Kidney (tissue), 14 donors: ENCODE results near the gene ZNRF3. TPM values are rescaled to one million over a fixed set of nuclear protein-coding genes. Genes with fewer than 3 reads are reported as not detected.

ENCODE experiments used
- DNase-seq, 5 donors: peaks; one replicate each; pipeline ENCODE4 v3.0.0-alpha.2; 2013 to 2020
- FAIRE-seq: peaks from 2 replicates; lab custom pipeline; 2012; peaks lifted over from hg19 to GRCh38; lab: Jason Lieb, UNC
- H3K27ac ChIP-seq, 2 donors: one replicate each; pipeline ENCODE4 v1.7.0; 2013; ENCODE audit warnings: low read depth in 2 of 2, low read length in 2 of 2, inconsistent platforms in 1 of 2
- H3K27me3 ChIP-seq: one replicate; pipeline ENCODE4 v1.7.1; 2013; ENCODE audit warnings: low read length, inconsistent platforms; ENCODE audit not compliant: control insufficient read depth, insufficient read depth
- H3K36me3 ChIP-seq, 3 donors: one replicate each; pipeline versions ENCODE4 v1.7.0 to v1.7.1; 2013; ENCODE audit warnings: low read length in 3 of 3, control low read depth in 1 of 3, inconsistent platforms in 1 of 3; ENCODE audit not compliant: insufficient read depth in 3 of 3, control insufficient read depth in 2 of 3
- H3K4me1 ChIP-seq, 3 donors: one replicate each; pipeline versions ENCODE4 v1.7.0 to v1.7.1; 2013; ENCODE audit warnings: low read length in 3 of 3, inconsistent platforms in 1 of 3, low read depth in 1 of 3; ENCODE audit not compliant: control insufficient read depth in 2 of 3, insufficient read depth in 2 of 3
- H3K4me3 ChIP-seq, 3 donors: one replicate each; pipeline versions ENCODE4 v1.7.0 to v1.8.1; 2013; ENCODE audit warnings: low read length in 3 of 3, control low read depth in 1 of 3, inconsistent platforms in 1 of 3
- H3K9ac ChIP-seq, 3 donors: one replicate each; pipeline versions ENCODE4 v1.7.0 to v1.7.1; 2013; ENCODE audit warnings: low read length in 3 of 3, control low read depth in 1 of 3, inconsistent platforms in 1 of 3
- H3K9me3 ChIP-seq, 3 donors: one replicate each; pipeline versions ENCODE4 v1.7.0 to v1.7.1; 2013; ENCODE audit warnings: low read length in 3 of 3, control low read depth in 1 of 3, inconsistent platforms in 1 of 3; ENCODE audit not compliant: control insufficient read depth in 2 of 3, insufficient read depth in 1 of 3
- intact Hi-C: fragments of 100-400 bp; cut with DNase I; formaldehyde crosslinking; loops from one replicate; pipeline ENCODE4 v1.11.1; 2022
- polyA plus RNA-seq: library from polyadenylated mRNA; stranded (reverse); fragments of 350-450 nt; fragmentation: Illumina TruSeq; extraction: RNeasy Lipid Tissue Mini Kit (QIAGEN cat#74804); gene quantifications from one replicate; pipeline ENCODE4 v1.2.3, GENCODE V29; 2014; ENCODE audit warnings: low read depth, low replicate concordance; ENCODE audit not compliant: insufficient read depth
- total RNA-seq: library from RNA; stranded (reverse); fragmentation: NEBNext Ultra II Directional; extraction: Animal tissue kit (Norgen Biotek cat#: 25700); gene quantifications from one replicate; pipeline ENCODE4 v1.2.1, GENCODE V29; 2021
- TF ChIP-seq, protein P1 (sequence below): IDR thresholded peaks from 3 replicates; pipeline ENCODE4 v1.5.1; 2012; ENCODE audit warnings: mild to moderate bottlenecking, moderate library complexity, borderline replicate concordance; ENCODE audit not compliant: insufficient read depth; ENCODE audit errors: extremely low read depth
- donor health status: control.
- donor health status: control.
- donor health status: control.
- donor health status: control.
- donor health status: control.
- donor health status: DM: yes; HTN: yes; CAD: no.
- donor health status: Normal renal cell carcinoma (clear cell type).

The ZNRF3 gene
- total and polyA plus RNA-seq, 2 donors from 2014 or later: 6.8 to 24.4 TPM

DNA sequence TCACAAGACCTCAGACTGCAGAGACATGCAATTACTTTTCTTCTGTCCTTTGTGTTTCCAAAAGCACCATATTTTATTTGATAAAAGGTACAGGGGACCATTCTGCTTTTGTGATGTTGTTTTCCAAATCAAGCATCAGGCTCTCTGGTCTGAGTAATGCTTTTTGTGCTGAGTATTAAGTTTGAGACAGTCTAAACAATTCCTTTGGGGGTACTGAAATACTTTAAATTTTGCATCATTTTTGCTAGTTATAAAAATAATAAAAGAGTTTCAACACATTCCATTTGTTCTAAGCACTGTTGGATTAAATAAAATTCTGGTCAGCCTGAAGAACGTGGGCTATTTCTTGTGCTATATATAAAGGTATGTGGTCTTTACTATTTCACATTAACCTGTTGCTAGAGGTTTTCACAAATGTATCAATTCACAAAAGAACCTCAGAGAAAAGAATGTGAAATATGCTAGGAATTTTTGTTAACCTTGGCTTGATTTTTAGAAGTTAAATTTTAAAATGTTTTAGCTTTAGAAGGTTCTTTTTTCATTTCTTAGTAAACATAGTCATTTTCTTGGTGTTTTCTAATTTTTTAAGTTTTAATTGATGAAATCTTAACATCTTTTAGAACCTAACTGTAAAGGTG lies 116.7 kb downstream of the ZNRF3 start:
- H3K27me3 ChIP-seq: no peaks in the 10 kb centered on the region
- H3K27ac ChIP-seq: peak overlapping the region; percentile 0 to 20
- no peaks in the 10 kb centered on the region for H3K36me3 ChIP-seq
- TF ChIP-seq, protein P1, sequence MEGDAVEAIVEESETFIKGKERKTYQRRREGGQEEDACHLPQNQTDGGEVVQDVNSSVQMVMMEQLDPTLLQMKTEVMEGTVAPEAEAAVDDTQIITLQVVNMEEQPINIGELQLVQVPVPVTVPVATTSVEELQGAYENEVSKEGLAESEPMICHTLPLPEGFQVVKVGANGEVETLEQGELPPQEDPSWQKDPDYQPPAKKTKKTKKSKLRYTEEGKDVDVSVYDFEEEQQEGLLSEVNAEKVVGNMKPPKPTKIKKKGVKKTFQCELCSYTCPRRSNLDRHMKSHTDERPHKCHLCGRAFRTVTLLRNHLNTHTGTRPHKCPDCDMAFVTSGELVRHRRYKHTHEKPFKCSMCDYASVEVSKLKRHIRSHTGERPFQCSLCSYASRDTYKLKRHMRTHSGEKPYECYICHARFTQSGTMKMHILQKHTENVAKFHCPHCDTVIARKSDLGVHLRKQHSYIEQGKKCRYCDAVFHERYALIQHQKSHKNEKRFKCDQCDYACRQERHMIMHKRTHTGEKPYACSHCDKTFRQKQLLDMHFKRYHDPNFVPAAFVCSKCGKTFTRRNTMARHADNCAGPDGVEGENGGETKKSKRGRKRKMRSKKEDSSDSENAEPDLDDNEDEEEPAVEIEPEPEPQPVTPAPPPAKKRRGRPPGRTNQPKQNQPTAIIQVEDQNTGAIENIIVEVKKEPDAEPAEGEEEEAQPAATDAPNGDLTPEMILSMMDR: no peak
- peak; percentile 84 for FAIRE-seq
- peak in 2 of 5 donors; percentile 42 to 58 for DNase-seq
- H3K4me3 ChIP-seq: no peak overlapping the region
- intact Hi-C loops: no loop called here
- peaks cover 6 to 33% (median 19%) of the 10 kb centered on the region in 3 donors for H3K4me1 ChIP-seq
- H3K9ac ChIP-seq: peak overlapping the region in 1 of 3 donors; percentile 43
- H3K9me3 ChIP-seq: no peaks in the 10 kb centered on the region

DNA sequence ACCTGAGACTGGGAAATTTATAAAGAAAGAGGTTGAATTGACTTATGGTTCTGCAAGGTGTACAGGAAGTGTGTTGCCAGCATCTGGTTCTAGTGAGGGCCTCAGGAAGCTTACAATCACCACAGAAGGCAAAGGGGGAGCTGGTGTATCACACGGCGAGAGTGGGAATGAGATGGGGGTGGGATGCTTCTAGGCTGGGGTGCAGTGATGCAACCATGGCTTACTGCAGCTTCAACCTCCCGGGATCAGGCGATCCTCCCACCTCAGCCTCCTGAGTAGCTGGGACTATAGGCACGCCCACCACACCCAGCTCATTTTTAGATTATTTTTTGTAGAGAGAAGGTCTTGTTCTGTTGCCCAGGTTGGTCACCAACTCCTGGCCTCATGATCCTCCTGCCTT lies 117.3 kb downstream of the ZNRF3 start:
- Histone ChIP-seq H3K4me1 (peaks cover 9 to 40% (median 24%) of the 10 kb centered on the region in 3 donors), H3K4me3 (no peak overlapping the region), H3K9ac (no peak overlapping the region), H3K27ac (peak overlapping the region; percentile 49 to 60), H3K27me3 (no peaks in the 10 kb centered on the region), H3K36me3 (no peaks in the 10 kb centered on the region), H3K9me3 (no peaks in the 10 kb centered on the region)
- intact Hi-C loops: no loop called here
- TF ChIP-seq, protein P1: no peak
- DNase-seq: no peak
- FAIRE-seq: no peak

DNA sequence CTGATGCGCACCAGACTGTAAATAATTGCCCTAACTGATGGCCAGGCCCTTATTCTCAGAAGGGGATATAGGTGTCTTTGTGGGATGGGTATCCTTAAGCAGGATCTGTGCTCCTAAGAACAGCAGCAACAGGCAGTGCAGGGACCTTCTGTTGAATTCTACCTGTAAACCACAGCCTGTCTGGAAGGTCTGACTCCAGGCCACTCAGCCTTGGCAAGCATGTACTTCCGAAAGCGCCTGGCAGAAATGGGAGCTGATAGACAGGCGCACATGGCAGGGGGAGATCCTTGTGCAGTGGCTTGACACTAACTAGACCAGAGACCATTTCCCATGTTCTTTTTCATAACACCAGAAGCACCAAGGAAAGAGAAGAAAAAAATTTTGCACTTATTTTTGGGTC lies 119.2 kb downstream of the ZNRF3 start:
- Histone ChIP-seq H3K4me3 (no peak overlapping the region), H3K4me1 (peaks cover 9 to 36% (median 29%) of the 10 kb centered on the region in 3 donors), H3K9ac (no peak overlapping the region), H3K9me3 (no peaks in the 10 kb centered on the region), H3K27me3 (no peaks in the 10 kb centered on the region), H3K27ac (no peak overlapping the region), H3K36me3 (no peaks in the 10 kb centered on the region)
- TF ChIP-seq, protein P1: no peak
- DNase-seq: peak in 2 of 5 donors; percentile 45 to 57
- intact Hi-C loops: no loop called here
- no peak for FAIRE-seq

DNA sequence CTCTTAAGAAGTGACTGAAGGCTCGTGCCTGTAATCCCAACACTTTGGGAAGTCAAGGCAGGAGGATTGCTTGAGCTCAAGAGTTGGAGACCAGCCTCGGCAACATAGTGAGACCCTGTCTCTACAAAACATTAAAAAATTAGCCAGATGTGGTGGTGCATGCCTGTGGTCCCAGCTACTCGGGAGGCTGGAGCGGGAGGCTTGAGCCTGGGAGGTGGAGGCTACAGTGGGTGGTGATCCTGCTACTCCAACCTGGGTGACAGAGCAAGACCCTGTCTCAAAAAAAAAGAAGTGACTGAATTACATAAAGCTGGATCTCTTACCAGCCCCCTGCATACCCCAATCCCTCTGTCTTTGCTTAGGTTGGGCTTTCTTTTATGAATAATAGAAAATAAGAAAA lies 120.2 kb downstream of the ZNRF3 start:
- intact Hi-C loops: no loop called here
- H3K9me3 ChIP-seq: no peaks in the 10 kb centered on the region
- H3K27ac ChIP-seq: no peak overlapping the region
- peaks cover 9 to 36% (median 31%) of the 10 kb centered on the region in 3 donors for H3K4me1 ChIP-seq
- H3K36me3 ChIP-seq: no peaks in the 10 kb centered on the region
- no peak overlapping the region for H3K9ac ChIP-seq
- no peaks in the 10 kb centered on the region for H3K27me3 ChIP-seq
- FAIRE-seq (no peak), DNase-seq (no peak)
- no peak overlapping the region for H3K4me3 ChIP-seq
- TF ChIP-seq, protein P1: no peak
